Measurements from ENCODE around the gene ARX.

The ARX gene

DNA sequence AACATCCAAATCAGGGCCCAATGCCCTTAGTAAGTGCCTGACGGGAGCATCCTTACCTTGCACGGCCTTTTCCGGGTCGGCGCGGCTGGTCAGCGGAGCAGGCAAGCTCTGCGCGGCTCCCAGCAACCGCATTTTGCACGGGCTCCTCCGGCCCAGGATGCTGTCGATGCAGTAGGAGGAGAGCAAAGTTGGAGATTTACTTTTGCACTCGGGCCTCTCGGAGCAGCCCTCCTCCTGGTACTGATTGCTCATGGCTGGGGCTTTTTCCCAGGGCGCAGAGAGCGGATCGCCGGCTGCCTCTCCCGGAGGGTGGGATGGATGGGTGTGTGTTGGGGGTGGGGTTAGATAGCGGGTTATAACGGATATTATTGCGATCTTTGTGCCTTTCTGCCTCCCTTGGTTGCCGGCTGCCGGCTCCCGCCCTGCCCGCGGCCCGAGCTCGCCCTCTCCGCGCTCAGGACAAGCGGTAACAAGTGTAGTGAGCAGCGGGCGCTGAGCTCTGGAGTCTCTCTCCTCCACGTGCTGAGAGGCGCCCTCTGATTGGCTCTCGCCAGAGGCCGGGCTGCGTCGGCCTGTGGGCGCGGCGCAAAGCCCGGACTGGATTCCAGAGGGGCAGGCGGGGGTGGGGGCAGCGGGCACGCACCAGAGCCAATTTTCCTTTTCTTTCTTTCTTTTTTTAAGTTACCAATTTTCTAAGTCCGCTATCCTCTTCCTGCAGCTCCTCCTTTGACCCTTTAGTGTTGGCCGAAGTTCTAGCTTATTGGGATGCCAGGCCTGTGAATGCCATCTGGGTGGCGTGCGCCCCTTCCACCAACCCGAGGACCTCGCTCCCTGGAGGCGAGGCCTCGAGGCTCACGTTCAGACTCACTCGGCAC lies at the start of gene ARX:
ARX (minus strand) TSS at position 480 of the 875 bp plus-strand sequence; CDS start at position 252, 228 bp downstream.
- no peak within 1 kb of the TSS for H3K4me3 ChIP-seq (ENCODE audit: low read length in 2 of 2)

DNA sequence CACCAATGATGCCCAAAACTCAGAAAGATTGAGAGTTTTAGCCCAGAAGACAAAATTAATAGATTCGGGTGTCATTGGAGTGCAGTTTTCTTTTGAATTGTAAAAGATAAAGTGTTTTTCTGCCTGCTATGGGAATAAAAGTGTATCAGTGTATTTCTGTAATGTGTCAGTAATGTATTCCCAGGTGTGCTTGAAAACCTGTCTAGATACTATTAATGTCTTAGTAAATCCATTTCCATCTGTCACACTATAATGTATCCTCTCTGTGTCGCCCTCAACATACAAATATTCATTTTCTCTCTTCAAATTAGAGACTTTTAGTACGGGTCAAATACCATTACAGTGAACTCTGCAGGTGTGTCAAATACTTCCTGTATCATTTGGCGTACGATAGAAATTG lies 43.5 kb upstream of the ARX start:
- no peaks in the 10 kb centered on the region for H3K27me3 ChIP-seq (ENCODE audit: control insufficient read depth in 2 of 2, insufficient read depth in 2 of 2, low read length in 2 of 2)
- H3K4me3 ChIP-seq (ENCODE audit: low read length in 2 of 2) = no peak overlapping the region
- no peaks in the 10 kb centered on the region for H3K4me1 ChIP-seq (ENCODE audit: control insufficient read depth in 2 of 2, insufficient read depth in 2 of 2, low read length in 2 of 2)
- H3K9ac ChIP-seq (ENCODE audit: low read depth in 1 of 2, low read length in 2 of 2) = no peak overlapping the region
- H3K9me3 ChIP-seq (ENCODE audit: control insufficient read depth in 2 of 2, low read length in 2 of 2) = no peaks in the 10 kb centered on the region
- no peaks in the 10 kb centered on the region for H3K36me3 ChIP-seq (ENCODE audit: control insufficient read depth in 2 of 2, insufficient read depth in 2 of 2, low read length in 2 of 2)
- H3K27ac ChIP-seq (ENCODE audit: low read depth in 2 of 2, low read length in 2 of 2) = no peak overlapping the region

More for the DNA sequence above, at the start of gene ARX:
- no peak within 1 kb of the TSS for H3K9ac ChIP-seq (ENCODE audit: low read depth in 1 of 2, low read length in 2 of 2)
- H3K4me1 ChIP-seq (ENCODE audit: control insufficient read depth in 2 of 2, insufficient read depth in 2 of 2, low read length in 2 of 2) = peaks cover 0 to 3% of the 10 kb centered on the region in 2 donors
- peaks cover 53 to 64% of the 10 kb centered on the region in 2 donors for H3K27me3 ChIP-seq (ENCODE audit: control insufficient read depth in 2 of 2, insufficient read depth in 2 of 2, low read length in 2 of 2)
- no peak within 1 kb of the TSS for H3K27ac ChIP-seq (ENCODE audit: low read depth in 2 of 2, low read length in 2 of 2)
- H3K36me3 ChIP-seq (ENCODE audit: control insufficient read depth in 2 of 2, insufficient read depth in 2 of 2, low read length in 2 of 2) = no peaks in the 10 kb centered on the region
- H3K9me3 ChIP-seq (ENCODE audit: control insufficient read depth in 2 of 2, low read length in 2 of 2) = no peaks in the 10 kb centered on the region

DNA sequence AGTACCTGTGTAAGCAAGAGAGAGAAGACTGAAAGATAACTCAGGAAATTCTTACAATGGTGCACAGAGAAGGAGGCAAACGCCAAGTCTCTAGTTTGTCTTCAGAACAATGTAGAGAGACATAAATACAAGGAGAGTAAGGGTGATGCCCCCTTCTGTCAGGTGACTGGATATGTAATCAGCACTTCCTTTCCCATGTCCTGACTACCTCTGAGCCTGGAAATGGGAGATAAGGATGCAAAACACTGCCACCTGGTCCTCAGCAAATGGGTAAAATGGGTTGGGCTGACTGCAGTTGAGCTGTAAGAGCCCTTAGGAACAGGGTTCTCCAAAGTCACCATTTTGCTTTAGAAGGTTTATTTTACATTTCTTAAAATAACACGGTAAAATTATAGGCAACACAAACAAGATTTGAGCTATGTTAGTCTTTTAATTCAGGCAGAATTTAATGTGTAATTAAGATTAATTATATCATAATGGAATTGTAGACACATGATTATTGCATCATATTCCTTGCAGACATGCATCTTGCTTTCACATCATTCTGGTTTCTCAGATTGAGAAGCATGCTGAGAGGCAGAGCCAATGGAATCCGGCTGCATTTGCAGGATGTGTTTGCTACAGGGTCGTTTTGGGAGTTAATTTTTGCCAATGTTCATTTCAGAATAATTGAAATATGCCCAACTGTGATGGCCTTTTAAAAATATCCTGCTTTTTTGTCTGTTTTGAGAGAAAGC lies 37.2 kb upstream of the ARX start:
- no peak overlapping the region for H3K9ac ChIP-seq (ENCODE audit: low read depth in 1 of 2, low read length in 2 of 2)
- no peak overlapping the region for H3K27ac ChIP-seq (ENCODE audit: low read depth in 2 of 2, low read length in 2 of 2)
- H3K4me1 ChIP-seq (ENCODE audit: control insufficient read depth in 2 of 2, insufficient read depth in 2 of 2, low read length in 2 of 2) = no peaks in the 10 kb centered on the region
- no peak overlapping the region for H3K4me3 ChIP-seq (ENCODE audit: low read length in 2 of 2)
- peaks cover 0 to 6% of the 10 kb centered on the region in 2 donors for H3K27me3 ChIP-seq (ENCODE audit: control insufficient read depth in 2 of 2, insufficient read depth in 2 of 2, low read length in 2 of 2)
- H3K36me3 ChIP-seq (ENCODE audit: control insufficient read depth in 2 of 2, insufficient read depth in 2 of 2, low read length in 2 of 2) = no peaks in the 10 kb centered on the region
- H3K9me3 ChIP-seq (ENCODE audit: control insufficient read depth in 2 of 2, low read length in 2 of 2) = no peaks in the 10 kb centered on the region

DNA sequence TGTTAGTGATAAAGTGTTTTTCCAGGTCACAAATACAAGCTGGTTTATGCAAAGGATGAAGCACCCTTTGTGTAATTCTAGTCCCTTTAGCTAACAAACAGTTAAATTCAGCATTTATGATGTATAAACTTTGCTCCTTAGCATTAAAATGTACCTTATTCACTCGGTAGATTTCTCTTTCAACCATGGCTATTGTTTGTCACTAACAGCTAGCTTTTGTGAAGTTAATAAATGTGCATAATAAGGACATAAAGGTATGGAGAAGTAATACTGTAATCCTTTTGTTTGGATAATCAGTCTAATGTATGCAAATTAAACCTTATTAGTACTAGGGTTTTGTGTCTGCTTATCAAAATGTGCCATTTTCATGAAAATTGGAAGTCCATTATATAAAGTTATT lies 34.2 kb upstream of the ARX start:
- Histone ChIP-seq H3K27me3 (ENCODE audit: control insufficient read depth in 2 of 2, insufficient read depth in 2 of 2, low read length in 2 of 2) (peaks cover 0 to 6% of the 10 kb centered on the region in 2 donors), H3K9ac (ENCODE audit: low read depth in 1 of 2, low read length in 2 of 2) (no peak overlapping the region), H3K36me3 (ENCODE audit: control insufficient read depth in 2 of 2, insufficient read depth in 2 of 2, low read length in 2 of 2) (no peaks in the 10 kb centered on the region), H3K4me3 (ENCODE audit: low read length in 2 of 2) (no peak overlapping the region), H3K4me1 (ENCODE audit: control insufficient read depth in 2 of 2, insufficient read depth in 2 of 2, low read length in 2 of 2) (no peaks in the 10 kb centered on the region), H3K9me3 (ENCODE audit: control insufficient read depth in 2 of 2, low read length in 2 of 2) (no peaks in the 10 kb centered on the region), H3K27ac (ENCODE audit: low read depth in 2 of 2, low read length in 2 of 2) (no peak overlapping the region)

- Histone ChIP-seq H3K9ac (ENCODE audit: low read depth in 1 of 2, low read length in 2 of 2) (no peak overlapping the region), H3K4me3 (ENCODE audit: low read length in 2 of 2) (no peak overlapping the region), H3K36me3 (ENCODE audit: control insufficient read depth in 2 of 2, insufficient read depth in 2 of 2, low read length in 2 of 2) (no peaks in the 10 kb centered on the region), H3K27me3 (ENCODE audit: control insufficient read depth in 2 of 2, insufficient read depth in 2 of 2, low read length in 2 of 2) (peaks cover 0 to 6% of the 10 kb centered on the region in 2 donors), H3K9me3 (ENCODE audit: control insufficient read depth in 2 of 2, low read length in 2 of 2) (no peaks in the 10 kb centered on the region), H3K27ac (ENCODE audit: low read depth in 2 of 2, low read length in 2 of 2) (no peak overlapping the region), H3K4me1 (ENCODE audit: control insufficient read depth in 2 of 2, insufficient read depth in 2 of 2, low read length in 2 of 2) (no peaks in the 10 kb centered on the region)
Measured at GRCh38 chrX:25049357-25049756, 33.6 kb upstream of the ARX start.

- Histone ChIP-seq H3K36me3 (ENCODE audit: control insufficient read depth in 2 of 2, insufficient read depth in 2 of 2, low read length in 2 of 2) (no peaks in the 10 kb centered on the region), H3K27me3 (ENCODE audit: control insufficient read depth in 2 of 2, insufficient read depth in 2 of 2, low read length in 2 of 2) (peaks cover 0 to 6% of the 10 kb centered on the region in 2 donors), H3K27ac (ENCODE audit: low read depth in 2 of 2, low read length in 2 of 2) (no peak overlapping the region), H3K4me3 (ENCODE audit: low read length in 2 of 2) (no peak overlapping the region), H3K9me3 (ENCODE audit: control insufficient read depth in 2 of 2, low read length in 2 of 2) (no peaks in the 10 kb centered on the region), H3K9ac (ENCODE audit: low read depth in 1 of 2, low read length in 2 of 2) (no peak overlapping the region), H3K4me1 (ENCODE audit: control insufficient read depth in 2 of 2, insufficient read depth in 2 of 2, low read length in 2 of 2) (no peaks in the 10 kb centered on the region)
Measured at GRCh38 chrX:25048178-25048577, 32.4 kb upstream of the ARX start.

- H3K9me3 ChIP-seq (ENCODE audit: control insufficient read depth in 2 of 2, low read length in 2 of 2) = no peaks in the 10 kb centered on the region
- no peak overlapping the region for H3K4me3 ChIP-seq (ENCODE audit: low read length in 2 of 2)
- no peaks in the 10 kb centered on the region for H3K4me1 ChIP-seq (ENCODE audit: control insufficient read depth in 2 of 2, insufficient read depth in 2 of 2, low read length in 2 of 2)
- H3K9ac ChIP-seq (ENCODE audit: low read depth in 1 of 2, low read length in 2 of 2) = no peak overlapping the region
- H3K36me3 ChIP-seq (ENCODE audit: control insufficient read depth in 2 of 2, insufficient read depth in 2 of 2, low read length in 2 of 2) = no peaks in the 10 kb centered on the region
- no peaks in the 10 kb centered on the region for H3K27me3 ChIP-seq (ENCODE audit: control insufficient read depth in 2 of 2, insufficient read depth in 2 of 2, low read length in 2 of 2)
- no peak overlapping the region for H3K27ac ChIP-seq (ENCODE audit: low read depth in 2 of 2, low read length in 2 of 2)
Measured at GRCh38 chrX:25043192-25043591, 27.4 kb upstream of the ARX start.

GRCh38 chrX:25039036-25039435 lies 23.3 kb upstream of the ARX start:
- H3K4me3 ChIP-seq (ENCODE audit: low read length in 2 of 2) = no peak overlapping the region
- no peak overlapping the region for H3K9ac ChIP-seq (ENCODE audit: low read depth in 1 of 2, low read length in 2 of 2)
- H3K27ac ChIP-seq (ENCODE audit: low read depth in 2 of 2, low read length in 2 of 2) = no peak overlapping the region
- H3K36me3 ChIP-seq (ENCODE audit: control insufficient read depth in 2 of 2, insufficient read depth in 2 of 2, low read length in 2 of 2) = no peaks in the 10 kb centered on the region
- H3K9me3 ChIP-seq (ENCODE audit: control insufficient read depth in 2 of 2, low read length in 2 of 2) = no peaks in the 10 kb centered on the region
- no peaks in the 10 kb centered on the region for H3K4me1 ChIP-seq (ENCODE audit: control insufficient read depth in 2 of 2, insufficient read depth in 2 of 2, low read length in 2 of 2)
- peaks cover 3 to 4% of the 10 kb centered on the region in 2 donors for H3K27me3 ChIP-seq (ENCODE audit: control insufficient read depth in 2 of 2, insufficient read depth in 2 of 2, low read length in 2 of 2)

DNA sequence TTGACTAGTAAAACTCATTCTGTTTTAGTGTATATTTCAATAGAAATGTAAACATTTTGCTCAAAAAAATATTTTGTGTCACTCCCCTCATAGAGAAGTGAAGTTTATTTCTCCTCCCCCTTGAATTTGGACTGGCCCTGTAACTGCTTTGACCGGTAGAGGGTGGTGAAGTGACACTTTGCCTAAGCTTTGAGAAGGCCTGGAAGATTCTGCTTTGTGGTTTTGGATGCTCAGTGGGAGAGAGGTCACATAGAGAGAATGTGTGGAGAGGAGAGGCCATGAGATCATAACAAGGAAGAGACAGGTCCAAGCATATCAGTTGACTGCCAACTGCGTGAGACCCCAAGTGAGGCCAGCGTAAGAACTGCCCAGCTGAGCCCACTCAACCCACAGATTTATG lies 19.1 kb upstream of the ARX start:
- no peak overlapping the region for H3K4me3 ChIP-seq (ENCODE audit: low read length in 2 of 2)
- H3K4me1 ChIP-seq (ENCODE audit: control insufficient read depth in 2 of 2, insufficient read depth in 2 of 2, low read length in 2 of 2) = no peaks in the 10 kb centered on the region
- H3K9me3 ChIP-seq (ENCODE audit: control insufficient read depth in 2 of 2, low read length in 2 of 2) = no peaks in the 10 kb centered on the region
- no peak overlapping the region for H3K27ac ChIP-seq (ENCODE audit: low read depth in 2 of 2, low read length in 2 of 2)
- no peaks in the 10 kb centered on the region for H3K36me3 ChIP-seq (ENCODE audit: control insufficient read depth in 2 of 2, insufficient read depth in 2 of 2, low read length in 2 of 2)
- no peak overlapping the region for H3K9ac ChIP-seq (ENCODE audit: low read depth in 1 of 2, low read length in 2 of 2)
- H3K27me3 ChIP-seq (ENCODE audit: control insufficient read depth in 2 of 2, insufficient read depth in 2 of 2, low read length in 2 of 2) = peaks cover 3 to 4% of the 10 kb centered on the region in 2 donors

GRCh38 chrX:25029288-25029825 lies 13.6 kb upstream of the ARX start:
- Histone ChIP-seq H3K27me3 (ENCODE audit: control insufficient read depth in 2 of 2, insufficient read depth in 2 of 2, low read length in 2 of 2) (peaks cover 5 to 7% of the 10 kb centered on the region in 2 donors), H3K9me3 (ENCODE audit: control insufficient read depth in 2 of 2, low read length in 2 of 2) (no peaks in the 10 kb centered on the region), H3K4me1 (ENCODE audit: control insufficient read depth in 2 of 2, insufficient read depth in 2 of 2, low read length in 2 of 2) (no peaks in the 10 kb centered on the region), H3K27ac (ENCODE audit: low read depth in 2 of 2, low read length in 2 of 2) (no peak overlapping the region), H3K9ac (ENCODE audit: low read depth in 1 of 2, low read length in 2 of 2) (no peak overlapping the region), H3K36me3 (ENCODE audit: control insufficient read depth in 2 of 2, insufficient read depth in 2 of 2, low read length in 2 of 2) (no peaks in the 10 kb centered on the region), H3K4me3 (ENCODE audit: low read length in 2 of 2) (no peak overlapping the region)

Measured in mucosa of rectum (tissue), 2 donors.